DMS 273 treated with DMSO at 0.1 percent for 48 hours (cell line): Measurements from ENCODE around the gene P2RY11.

Experiments used
- DNase-seq: peaks from one replicate; lab custom pipeline; 2025; lab: John Stamatoyannopoulos, UW

Gene P2RY11

GRCh38 chr19:10113964-10114650, 2.6 kb downstream of the P2RY11 start:
- DNase-seq, result no peak

GRCh38 chr19:10114651-10115391, 3.3 kb downstream of the P2RY11 start:
- peak; percentile 29 for DNase-seq

DNA sequence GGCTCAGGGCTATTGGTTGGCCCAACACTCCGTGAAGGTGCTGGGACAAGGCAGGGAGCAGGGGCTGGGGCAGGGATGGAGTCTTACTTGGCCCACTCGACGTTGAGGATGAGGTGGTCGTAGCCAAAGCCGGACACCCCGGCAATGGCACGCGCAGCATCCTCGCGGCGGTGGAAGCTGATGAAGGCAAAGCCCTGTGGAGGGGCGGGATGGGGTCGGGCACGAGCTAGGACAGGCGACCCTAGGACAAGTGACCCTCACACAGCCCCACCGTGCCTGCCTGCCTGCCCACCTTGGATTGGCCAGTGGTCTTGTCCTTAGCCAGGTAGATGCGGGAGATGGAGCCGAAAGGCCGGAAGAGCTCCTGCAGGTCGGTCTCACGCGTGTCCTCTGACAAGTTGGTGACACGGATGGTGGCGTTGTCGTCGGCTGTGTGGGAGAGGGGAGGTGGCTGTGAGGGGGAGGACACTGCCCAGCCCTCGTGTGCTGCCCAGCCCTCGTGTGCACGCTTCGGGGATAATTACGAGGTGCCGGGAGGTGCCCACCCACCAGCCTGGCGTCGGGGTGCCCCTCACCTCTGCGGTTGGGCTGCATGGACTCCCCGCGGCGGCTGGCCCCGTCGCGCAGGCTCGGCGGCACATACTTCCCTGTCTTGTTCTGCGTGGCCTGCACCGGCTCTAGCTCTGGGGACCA, 4.0 kb downstream of the P2RY11 start:
- no peak for DNase-seq

- no peak for DNase-seq
Observed at GRCh38 chr19:10116085-10116865, 4.8 kb downstream of the P2RY11 start.

- DNase-seq, result no peak
Observed at GRCh38 chr19:10116866-10117616, 5.5 kb downstream of the P2RY11 start.

- DNase-seq, result no peak
Observed at GRCh38 chr19:10118960-10119359, 7.5 kb downstream of the P2RY11 start.

DNA sequence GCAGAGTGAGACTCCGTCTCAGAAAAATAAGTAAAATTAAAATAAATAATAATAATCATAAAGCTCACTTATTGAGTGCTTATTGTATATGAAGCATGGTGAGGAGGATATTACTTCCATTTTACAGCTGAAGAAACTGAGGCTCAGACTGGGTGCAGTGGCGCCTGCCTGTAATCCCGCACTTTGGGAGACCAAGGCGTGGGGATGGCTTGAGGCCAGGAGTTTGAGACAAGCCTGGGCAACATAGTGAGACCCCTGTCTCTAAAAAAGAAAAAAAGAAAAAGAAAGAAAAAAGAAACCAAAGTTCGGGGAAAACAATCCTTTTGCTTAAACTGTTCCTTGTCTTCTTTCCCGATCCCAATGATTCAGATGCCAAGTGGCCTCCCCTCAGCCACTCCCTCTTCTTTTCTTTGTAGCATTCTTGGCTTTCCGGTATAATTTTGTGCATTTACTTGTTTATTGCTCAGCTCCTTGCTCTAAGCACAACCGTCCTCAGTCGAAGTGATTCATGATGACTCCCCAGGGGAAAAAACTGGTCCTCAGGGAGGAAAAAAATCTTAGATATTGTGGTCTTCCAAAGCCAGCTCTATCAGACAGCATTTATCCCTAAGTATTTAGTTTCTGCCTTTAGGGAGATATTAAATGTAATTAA, 9.2 kb downstream of the P2RY11 start:
- DNase-seq, result no peak

DNA sequence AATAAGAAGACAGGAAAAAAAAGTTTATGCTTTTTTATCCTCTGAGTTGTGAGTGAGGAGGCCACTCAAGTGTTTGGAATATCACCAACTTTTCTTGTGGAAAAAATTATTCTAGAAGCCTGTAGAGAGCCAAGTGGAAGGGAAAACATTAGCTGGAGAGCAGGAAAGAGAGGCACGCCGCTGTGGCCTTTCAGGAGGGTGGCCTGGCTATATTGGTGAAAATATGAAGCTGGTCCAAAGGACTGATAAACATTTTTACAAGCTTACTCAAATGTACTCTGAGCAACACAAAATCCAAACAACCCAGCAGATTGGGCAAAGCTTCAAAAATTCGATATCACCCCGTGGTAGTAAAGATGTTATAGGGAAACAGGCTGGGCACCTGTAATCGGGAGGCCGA, 10.6 kb downstream of the P2RY11 start:
- DNase-seq, result no peak

DNA sequence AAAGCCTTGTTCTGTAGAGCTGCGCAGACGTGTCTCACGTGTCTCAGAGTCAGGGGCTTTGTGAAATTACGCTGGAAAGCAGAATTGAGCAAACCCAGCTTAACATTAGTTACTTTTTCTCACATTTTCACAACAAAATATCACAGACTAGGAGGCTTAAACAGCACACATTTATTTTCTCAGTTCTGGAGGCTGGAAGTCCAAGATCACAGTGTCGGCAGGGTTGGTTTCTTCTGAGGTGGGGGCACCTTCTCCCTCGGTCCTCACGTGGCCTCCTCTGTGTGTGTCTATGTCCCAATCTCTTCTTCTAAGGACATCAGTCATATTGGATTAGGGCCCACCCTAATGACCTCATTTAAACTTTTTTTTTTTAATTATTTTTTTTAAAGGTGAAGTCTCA, 12.9 kb downstream of the P2RY11 start:
- DNase-seq, result no peak

DNA sequence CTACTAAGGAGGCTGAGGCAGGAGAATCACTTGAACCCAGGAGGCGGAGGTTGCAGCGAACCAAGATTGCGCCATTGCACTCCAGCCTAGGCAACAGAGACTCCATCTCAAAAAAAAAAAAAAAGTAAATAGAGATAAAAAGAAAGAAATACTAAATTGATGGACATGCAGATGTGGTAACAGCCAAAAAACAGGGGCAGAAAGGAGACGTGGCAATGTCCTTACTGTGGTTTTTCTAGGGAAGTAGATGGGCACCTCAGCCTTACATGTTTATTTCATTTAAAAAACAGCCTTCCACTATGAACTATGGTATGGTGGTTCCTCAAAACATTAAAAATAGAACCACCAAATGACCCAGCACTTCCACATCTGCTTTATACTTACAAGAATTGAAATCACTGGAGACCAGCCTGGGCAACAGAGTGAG, 14.7 kb downstream of the P2RY11 start:
- DNase-seq, result no peak

- no peak for DNase-seq
Observed at GRCh38 chr19:10132905-10133304, 21.4 kb downstream of the P2RY11 start.

GRCh38 chr19:10133596-10133995, 22.1 kb downstream of the P2RY11 start:
- DNase-seq, result no peak

DNA sequence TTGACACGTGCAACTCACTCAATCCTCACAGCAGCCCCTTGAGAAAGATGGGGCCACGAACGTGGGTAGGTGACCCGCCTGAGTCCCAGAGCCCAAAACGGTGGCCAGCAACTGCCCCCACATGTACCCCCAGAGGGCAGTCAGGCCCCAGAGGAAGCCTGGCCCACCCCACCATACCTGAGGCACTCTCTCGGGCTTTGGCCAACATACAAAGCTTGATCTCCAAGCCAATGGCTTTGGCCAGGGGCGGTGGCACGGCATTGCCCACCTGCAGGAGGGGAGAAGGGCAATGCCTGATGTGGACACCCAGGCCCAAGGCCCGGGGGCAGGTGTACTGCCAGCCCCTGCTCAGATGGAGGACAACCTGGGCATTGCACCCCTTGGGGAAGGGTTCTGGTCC, 22.5 kb downstream of the P2RY11 start:
- DNase-seq, result no peak

- no peak for DNase-seq
Observed at GRCh38 chr19:10135551-10136334, 24.2 kb downstream of the P2RY11 start.

DNA sequence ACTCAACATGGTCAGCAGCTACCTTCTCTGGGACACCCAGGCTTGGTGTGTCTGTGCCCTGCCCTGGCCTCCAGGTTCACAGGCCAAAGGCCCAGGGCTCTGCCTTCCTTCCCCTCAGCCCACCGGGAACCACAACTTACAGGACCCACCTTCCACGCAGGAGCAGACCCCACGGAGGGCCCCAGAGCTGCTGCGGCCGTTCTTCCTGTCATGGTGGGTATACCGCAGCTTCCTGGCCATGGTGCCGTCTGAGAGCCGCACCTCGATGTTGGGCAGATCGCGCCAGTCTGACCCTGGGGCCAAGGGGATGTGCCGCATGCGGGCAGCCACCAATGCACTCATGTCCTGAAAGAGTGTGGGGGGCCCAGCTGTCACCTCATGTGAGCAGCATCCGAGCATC, 25.4 kb downstream of the P2RY11 start:
- DNase-seq, result no peak

GRCh38 chr19:10137751-10138682, 26.5 kb downstream of the P2RY11 start:
- no peak for DNase-seq

- DNase-seq, result no peak
Observed at GRCh38 chr19:10138879-10139795, 27.6 kb downstream of the P2RY11 start.

DNA sequence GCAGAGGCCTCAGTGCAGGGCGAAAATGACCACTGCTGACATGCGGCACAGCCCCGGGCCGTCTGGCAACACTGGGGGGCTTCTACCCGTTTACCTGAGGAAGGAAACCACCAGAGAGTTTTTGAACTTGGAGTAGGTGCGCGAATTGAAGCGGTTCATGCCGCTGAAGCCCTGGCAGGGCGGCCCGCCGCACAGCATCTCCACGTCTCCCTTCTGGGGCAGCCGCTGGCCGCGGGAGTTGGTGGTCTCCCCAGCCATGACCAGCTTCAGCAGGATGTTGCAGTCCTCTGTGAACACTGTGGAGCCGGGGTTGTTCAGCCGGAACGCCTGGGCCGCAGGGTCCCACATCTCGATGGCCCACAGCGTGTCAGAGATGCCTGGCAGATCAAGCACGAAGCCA, 28.5 kb downstream of the P2RY11 start:
- DNase-seq, result no peak
